Measurements from ENCODE around the gene GHR.

GHR gene

DNA sequence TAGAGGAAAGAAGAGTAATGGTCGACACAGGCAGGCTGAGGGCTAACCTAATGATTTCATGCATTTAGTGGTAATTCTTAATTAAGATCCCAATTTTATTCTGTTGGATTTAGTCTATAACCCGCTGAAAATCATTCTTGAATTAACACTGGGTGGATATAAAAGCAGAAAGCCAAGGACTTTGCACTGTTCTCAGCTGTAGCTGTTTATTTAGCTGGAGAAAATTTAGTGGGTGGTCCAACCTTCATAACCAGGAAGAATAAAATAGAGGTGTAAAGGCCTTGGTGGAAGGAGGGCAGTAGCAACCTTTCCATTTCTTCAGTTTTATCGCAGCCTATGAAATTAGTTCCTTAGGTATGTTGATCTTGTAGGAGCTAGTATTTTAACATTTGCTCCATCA, 92.3 kb downstream of the GHR start:
- no peak for FAIRE-seq
- no peak for DNase-seq (ENCODE audit: low spot score)

DNA sequence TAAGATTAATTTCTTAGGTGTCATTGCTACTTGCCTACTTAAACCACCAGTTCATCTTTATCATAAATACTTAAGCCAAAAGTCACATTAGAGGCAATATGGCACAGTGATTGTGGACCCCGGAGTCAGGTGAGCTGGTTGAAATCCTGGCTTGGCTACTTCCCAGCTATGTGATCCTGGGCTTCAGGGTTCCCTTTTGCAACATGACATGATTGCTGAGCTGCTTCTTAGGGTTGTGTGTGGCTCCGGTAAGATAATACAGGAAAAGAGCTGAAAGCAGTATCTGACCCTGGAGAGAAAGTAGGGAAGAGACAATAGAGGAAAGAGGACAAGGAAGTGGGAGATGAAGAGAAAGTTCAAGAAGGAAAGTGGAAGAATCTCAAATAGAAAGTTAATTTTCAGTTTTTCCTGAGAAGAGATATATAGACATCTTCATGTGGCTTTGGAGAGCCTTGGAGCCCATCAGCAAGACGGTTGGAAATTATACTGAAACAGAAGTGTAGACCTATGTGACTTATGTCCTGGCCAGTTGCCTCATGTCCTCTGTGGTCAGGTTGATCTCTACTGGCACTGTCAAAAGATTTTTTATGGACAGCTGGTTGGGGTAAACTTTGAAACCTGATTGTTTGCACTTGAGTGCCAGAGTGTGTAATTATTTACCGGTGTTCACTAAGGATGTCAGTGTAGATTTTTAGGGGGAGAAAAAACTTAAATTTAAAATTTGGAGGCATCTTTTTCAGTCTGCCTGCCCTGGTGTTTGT, 93.2 kb downstream of the GHR start:
- FAIRE-seq (no peak), DNase-seq (ENCODE audit: low spot score) (no peak)

DNA sequence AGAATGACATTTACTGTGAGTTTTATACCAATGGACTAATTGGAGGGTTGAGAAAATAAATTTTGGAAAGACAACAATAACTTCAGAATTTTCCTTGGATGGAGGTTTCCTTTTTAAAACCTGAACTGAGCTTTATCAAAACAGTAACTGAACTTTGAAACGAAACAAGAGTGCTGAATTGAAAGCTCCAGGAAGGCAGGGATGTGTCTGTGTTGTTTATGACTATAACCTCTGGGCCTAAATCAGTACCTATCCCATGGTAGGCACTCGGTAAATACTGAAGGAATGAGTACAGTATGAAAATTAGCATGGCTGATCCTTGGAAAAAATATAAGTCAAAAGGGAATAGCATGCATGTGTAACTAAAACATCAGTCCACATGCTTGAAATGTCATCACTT, 93.9 kb downstream of the GHR start:
- FAIRE-seq (no peak), DNase-seq (ENCODE audit: low spot score) (no peak)

DNA sequence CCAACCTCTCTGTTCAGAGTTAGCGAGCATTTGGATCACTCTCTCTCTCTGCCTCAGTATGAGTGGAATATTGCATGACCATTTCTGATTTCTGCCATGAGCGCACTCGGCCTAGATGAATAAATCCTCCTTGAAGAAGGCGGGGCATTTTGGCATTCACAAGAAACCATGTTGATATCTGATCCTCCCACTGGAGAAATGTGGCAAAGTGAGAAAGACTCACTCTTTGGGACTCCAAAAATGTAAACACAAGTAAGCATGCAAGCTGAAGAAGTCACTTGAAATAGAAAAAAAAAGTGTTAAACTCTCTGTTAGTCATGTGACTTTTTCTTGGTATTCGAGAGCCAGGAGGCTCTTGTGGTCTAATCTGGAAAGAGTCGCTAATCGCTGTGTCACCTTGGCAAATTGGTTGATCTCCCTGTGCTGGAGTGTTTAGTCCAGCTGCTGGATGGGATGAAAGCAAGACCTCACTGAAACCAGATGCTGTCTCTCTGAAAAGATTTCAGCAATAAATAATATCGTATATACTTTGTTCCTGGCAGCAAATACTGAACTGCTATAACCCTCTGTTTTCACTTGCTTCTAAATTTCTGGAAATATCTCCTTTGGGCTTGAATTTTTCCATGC, 95.5 kb downstream of the GHR start:
- DNase-seq (ENCODE audit: low spot score) (no peak), FAIRE-seq (no peak)

DNA sequence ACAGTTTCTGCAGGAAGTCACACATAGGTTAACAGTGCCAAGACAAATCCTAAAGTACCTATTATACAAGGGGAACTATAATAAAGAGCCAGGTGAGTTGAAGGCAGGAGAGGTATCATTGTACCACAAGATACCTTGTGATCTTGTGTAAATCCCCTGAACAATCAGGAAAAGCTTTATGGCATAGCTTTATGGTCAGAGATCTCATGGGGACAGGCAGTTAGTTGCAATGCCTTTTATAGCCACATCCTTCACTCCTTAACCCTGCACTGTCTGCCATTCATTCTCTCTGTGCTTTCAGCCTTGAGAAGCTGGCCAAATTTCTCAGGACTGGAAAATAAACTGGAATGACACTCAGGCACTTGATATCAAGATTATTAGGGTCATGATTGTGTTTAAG, 97.0 kb downstream of the GHR start:
- DNase-seq (ENCODE audit: low spot score), result no peak
- FAIRE-seq, result no peak

DNA sequence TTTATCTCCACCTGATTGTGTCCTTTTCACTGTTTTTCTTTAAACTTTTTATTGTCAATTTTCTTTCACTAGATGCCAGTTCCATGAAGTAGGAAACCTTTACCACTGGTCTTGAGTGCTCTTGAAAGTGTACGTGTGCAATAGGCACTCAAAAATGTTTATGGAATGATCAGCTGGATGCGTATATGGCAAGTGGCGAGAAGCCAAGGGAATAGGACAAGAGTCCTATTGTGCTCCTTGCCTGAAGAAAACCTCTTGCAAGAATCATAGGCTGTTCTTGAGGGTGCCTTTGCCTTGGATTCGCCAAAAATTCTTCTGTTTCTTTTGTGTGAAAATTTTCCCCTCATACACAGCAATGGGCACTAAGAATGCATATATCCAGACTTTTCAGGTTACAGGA, 97.7 kb downstream of the GHR start:
- DNase-seq (ENCODE audit: low spot score) (no peak), FAIRE-seq (no peak)

DNA sequence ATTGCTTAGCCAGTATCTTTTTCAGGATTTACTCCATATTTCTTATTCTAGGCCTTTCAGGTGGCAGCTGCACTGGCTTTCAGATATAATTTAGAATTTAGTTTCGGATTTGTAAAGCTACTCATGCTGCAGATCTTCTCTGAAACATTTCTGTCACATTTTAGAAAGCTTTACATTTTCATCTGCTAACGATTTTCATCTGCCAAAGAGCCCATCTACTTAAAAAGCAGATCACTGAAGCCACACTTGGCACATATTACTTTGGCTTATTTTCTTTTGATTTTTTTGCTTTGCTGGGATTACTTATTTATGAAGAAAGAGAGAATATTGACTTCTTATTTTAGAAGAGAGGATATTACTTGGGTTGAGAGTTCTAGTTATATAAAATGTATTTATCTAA, 98.2 kb downstream of the GHR start:
- no peak for FAIRE-seq

DNA sequence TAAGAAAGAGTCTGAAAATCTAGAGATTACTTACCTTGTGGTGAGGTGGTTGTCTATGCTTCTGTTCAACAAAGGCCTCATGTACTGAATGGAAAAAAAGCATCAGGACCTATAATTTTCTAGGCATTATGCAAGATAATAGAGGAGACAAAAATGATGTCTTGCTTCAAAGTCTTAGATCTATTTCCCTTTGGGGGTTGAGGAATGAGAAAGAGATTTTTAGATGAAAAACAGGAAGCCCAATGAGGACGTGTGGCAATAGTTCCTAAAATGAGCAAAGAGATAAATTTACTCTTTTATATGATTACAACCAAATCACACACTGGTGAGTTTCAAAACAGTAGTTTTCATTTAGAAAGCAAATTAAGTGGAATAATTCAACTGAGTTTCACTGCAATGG, 99.5 kb downstream of the GHR start:
- FAIRE-seq (no peak), DNase-seq (ENCODE audit: low spot score) (no peak)

More for the DNA sequence above, 98.2 kb downstream of the GHR start:
- no peak for DNase-seq (ENCODE audit: low spot score)

DNA sequence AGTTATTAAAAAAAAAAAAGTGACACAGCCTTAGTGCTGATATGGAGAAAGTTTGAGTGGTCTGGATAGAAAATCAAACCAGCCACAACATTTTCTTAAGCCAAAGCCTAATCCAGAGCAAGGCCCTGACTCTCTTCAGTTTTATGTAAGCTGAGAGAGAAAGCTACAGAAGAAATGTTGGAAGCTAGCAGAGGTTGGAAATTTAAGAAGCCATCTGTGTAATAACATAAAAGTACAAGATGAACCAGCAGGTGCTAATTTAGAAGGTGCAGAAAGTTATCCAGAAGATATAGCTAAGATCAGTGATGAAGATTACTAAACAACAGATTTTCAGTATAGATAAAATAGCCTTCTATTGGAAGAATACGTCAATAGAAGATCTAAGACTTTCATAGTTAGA, 102.9 kb downstream of the GHR start:
- FAIRE-seq, result no peak
- DNase-seq (ENCODE audit: low spot score), result no peak

DNA sequence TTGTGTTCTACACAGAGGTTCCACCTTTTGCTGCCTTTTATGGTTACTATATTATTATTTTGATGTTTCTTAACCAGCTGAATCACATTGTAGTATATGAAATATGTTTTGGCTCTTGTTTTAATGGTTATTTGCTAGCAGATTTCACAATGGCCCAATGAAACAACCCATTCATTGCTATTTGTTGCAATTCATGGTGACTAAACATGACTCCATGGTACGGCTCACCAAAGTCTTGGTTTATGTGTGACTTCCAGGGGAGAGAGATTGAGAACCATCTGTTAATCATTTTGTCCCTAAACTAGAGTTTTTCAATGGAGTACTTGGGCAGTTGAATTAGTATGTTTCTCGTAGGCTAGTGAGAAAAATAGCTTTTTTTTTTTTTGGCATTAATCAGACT, 108.4 kb downstream of the GHR start:
- no peak for DNase-seq (ENCODE audit: low spot score)
- no peak for FAIRE-seq

DNA sequence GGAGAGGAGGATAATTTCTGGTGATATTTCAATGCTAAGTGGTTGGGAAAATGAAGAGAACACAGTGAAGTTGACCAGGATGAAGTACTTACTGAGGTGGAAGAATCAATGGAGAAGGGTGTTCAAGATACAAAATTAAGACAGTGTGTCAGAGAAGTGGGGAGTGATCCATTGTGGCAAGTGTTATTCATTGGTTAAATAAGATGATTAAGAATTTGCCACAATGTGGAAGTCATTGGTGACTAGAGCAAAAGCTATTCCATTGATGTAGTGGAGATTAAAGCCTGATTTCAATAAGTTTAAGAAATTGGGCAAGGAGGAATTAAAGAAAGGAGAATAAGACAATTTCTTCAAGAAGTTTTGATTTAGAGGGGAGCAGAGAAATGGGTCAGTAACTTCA, 118.9 kb downstream of the GHR start:
- no peak for FAIRE-seq

DNA sequence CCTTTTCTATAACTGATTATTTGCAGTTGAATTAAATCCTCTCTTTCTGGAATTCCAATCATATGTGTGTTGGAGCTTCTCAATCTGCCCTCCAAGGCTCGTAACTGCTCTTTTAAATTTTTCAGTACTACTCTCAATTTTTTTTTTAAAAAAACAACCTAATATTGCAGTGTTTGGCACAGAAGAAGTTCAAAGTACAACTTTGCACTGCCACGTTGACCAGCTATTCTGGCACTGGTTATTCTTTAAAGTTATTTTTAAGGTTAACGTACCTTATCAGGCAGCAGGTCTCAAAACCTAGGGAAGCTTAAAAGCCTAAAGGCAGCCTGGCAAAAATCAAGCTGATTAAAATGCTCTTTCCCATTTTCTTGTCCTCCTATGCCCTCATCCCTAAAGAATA, 120.5 kb downstream of the GHR start:
- DNase-seq (ENCODE audit: low spot score), result no peak
- FAIRE-seq, result no peak

More for the DNA sequence above, 118.9 kb downstream of the GHR start:
- no peak for DNase-seq (ENCODE audit: low spot score)

DNA sequence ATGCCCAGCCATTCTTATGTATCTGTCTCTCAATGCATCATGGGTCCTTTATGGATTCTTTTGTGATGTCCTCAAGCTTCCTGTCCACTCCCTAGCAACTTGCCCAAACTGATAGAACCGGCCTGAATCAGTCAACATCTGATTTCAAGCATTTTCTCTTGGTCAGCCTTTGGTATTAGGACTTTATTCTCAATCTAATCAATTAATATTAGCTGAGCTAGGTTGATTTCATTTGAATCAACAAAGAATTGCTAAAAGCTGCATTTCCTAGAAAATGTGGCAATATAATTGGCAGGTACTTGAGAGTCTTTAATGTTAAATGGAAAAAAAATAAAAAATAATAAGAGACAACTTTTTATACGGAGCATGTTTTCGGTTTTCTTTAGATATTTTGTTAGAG, 121.8 kb downstream of the GHR start:
- FAIRE-seq (no peak), DNase-seq (ENCODE audit: low spot score) (no peak)

DNA sequence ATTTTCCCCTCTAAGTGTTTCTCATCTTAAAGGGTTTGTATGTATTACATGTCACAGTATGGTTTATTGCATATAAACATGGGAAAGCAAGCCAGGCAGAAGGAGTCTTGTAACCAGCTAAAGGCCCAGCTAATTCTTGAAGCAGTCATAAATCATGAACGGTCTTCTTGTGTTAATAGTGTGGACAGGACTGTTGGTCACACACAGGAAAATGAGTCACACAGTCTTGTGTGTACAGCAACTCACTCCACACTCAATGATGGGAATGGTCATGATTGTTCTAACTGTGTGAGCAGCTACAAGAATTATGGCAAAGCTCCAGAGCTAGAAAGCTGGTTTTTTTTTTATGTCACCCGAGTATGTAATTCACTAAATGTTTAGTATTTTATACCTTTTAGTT, 123.9 kb downstream of the GHR start:
- peak; percentile 38 for DNase-seq (ENCODE audit: low spot score)
- FAIRE-seq, result no peak

DNA sequence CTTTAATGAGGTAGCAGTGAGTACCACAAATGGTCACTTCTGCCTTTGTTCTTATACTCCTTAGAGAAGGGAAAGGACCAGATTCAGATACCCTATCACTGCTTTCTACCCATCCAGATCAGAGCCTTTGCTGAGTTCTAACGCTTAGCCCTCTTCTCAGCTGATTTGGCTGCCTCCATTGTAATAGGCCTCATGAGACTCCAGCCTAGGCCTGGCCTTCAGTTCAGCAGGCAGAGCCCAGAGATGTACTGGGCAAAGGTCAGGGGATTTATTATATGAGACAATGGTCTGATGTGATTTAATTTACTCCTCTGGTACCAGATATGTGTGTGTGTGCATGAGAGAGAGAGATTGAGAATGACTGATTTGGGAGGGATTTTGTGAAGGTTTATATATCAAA, 124.7 kb downstream of the GHR start:
- DNase-seq (ENCODE audit: low spot score), result no peak
- no peak for FAIRE-seq

DNA sequence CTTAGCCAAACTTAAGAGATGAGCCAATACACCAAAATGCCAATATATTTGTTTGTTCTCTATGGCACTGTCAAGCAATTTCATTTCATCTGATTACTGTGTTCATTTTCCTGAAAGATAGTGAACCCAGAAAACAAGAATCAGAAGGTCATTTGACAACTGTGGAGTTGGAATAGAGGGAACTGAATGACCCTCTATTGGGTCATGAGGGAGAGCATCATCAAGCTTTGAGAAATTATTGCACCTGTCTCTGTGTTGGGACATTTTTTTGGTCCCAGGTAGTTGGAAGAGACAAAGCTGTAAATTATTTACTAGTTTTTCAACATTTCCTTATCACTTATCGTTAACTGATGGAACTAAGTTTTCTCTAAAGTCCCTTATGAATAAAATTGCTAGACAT, 129.4 kb downstream of the GHR start:
- FAIRE-seq (no peak), DNase-seq (ENCODE audit: low spot score) (no peak)

DNA sequence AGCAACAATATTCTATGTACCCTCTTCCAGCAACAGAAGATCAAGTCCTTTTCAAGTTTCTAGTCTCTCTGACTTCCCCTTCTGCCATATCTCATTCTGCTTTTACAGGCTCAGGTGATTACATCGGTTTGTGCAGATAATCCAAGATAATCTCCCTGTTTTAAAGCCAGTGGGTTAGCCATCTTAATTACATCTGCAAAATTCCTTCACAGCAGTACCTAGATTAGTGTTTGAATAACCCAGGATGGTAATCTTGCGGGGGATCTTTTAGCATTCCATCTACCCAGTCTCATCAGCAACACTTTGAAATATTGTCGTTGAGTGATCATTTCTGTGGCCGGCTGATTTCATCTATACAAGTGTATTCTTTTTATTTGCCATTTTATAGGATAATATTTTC, 130.2 kb downstream of the GHR start:
- no peak for FAIRE-seq
- DNase-seq (ENCODE audit: low spot score), result no peak

DNA sequence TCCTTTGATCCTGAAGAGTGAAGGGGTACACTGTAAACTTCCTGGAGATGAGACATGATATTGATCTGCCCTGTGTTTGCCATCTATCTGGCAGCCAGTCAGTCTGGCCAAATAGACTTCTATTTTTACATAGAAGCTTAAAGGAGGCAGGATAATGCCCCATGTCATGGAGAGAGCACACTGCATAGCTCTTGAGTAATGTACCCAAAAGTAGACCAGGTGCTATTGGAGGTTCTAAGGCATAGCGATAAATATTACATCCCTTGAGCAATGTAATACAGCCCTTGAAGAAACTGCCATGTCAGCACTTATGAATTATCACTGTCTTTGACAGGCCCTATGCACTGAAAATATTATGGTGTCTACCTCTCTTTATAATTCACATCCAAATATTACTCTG, 131.8 kb downstream of the GHR start:
- FAIRE-seq (no peak), DNase-seq (ENCODE audit: low spot score) (no peak)

DNA sequence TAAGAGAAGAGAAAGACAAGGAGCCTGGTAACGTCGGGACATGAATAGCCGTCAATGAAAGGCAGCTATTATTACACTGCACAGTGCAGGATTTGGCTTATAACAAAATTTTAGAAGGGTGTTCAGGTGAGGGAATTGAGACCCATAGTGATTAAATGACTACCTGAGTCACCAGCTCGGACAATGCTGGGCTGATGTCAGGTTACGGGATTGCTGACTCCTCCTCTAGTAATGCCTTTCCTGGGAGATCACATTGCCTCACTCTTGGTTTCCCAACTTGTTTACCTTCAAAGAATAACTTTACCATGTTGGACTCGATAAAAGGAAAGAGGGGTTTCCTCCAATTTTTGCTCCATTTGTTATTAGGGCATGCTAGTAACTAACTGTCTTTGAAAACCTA, 132.6 kb downstream of the GHR start:
- FAIRE-seq (no peak), DNase-seq (ENCODE audit: low spot score) (no peak)

DNA sequence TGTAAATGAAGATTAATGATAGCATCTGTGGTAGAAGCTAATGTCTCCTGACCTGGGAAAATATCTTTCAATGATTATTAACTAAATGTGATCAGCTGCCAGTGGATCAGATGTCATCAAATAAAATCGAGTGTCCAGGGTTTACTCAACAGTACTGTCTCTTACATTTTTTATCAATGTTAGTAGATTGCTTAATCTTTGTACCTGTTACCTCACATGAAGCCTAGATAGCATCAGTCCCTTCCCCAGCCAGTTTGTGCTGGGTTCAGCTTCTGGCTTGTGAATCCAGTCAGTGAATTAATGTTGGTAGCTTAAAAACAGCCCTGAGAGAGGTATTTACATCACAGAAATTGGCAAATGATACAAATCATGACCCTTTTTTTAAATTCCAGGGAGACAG, 134.4 kb downstream of the GHR start:
- FAIRE-seq (no peak), DNase-seq (ENCODE audit: low spot score) (no peak)

DNA sequence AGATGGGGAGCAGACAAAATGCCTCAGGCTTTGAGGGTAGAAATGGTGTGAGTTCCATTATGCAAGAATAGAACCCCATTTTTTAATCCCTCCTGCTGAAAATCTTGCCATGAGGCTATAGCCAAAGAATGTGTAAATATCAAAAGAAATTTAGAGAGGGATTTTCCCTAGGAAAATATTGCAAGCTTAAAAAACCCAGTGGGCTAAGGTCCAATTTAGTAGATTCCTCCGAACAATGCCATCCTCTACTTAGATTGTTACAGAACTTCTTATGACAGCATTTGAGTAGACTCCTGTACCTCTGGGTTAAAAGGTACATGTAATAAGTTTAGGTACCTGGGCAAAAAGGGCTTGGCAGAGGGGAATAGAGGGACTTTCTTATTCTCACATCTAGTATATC, 138.4 kb downstream of the GHR start:
- DNase-seq (ENCODE audit: low spot score) (no peak), FAIRE-seq (no peak)

DNA sequence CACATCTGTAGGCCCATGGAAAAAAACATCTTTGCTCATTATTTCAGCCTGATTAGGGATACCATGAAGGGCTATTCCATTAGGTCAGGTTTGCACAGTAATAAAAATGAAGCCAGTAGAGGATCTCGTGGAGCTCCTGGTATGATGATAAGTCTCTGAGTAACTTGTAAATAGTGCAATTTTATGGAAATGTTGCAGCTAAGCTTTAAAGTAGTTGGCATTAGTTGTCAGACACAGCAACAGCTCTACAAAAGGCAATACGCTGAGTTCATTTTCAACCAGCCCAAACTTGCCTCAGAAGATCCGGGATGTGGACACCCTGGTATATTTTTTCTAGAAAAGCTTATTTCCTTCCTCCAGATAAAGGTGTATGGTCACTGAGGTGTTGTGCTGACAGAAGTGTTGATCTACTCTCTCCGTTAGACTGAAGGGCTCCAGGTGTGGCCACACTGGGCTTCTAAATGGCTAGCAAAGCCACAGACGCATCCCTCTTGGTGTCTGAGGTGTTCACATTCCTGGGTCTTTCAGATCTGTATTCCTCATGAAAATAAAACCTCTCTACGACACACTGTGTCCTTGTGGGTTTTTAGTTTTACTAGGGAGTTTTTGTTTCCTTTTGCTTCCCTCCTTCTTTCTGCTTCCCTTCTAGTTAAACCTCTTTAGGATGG, 141.6 kb downstream of the GHR start:
- FAIRE-seq (no peak), DNase-seq (ENCODE audit: low spot score) (no peak)
